Measurements from ENCODE around the gene USO1.

GRCh38 chr4:75786526-75786925, 62.1 kb downstream of the USO1 start:
- TF ChIP-seq RAD21 (IDR thresholded peaks at IDR 0.05 in 1 of 2, conservative IDR thresholded peaks at IDR 0.05 in 1 of 2; ENCODE audit: low read depth in 2 of 2, low read length in 2 of 2) (no peak), KDM1A (IDR thresholded peaks at IDR 0.05; ENCODE audit: borderline replicate concordance, low read length) (no peak), POLR2AphosphoS5 (IDR thresholded peaks at IDR 0.05; ENCODE audit: low read depth, low read length) (no peak), CTCF (IDR thresholded peaks at IDR 0.05; ENCODE audit: control extremely low read depth in 1 of 3, insufficient read depth in 1 of 3, low read depth in 1 of 3, low read length in 3 of 3) (no peak), SP1 (IDR thresholded peaks at IDR 0.05; ENCODE audit: low read depth, low read length) (no peak), NRF1 (IDR thresholded peaks at IDR 0.05; ENCODE audit: low read depth, low read length) (no peak), ASH2L (IDR thresholded peaks at IDR 0.05; ENCODE audit: low read length) (no peak), ATF2 (IDR thresholded peaks at IDR 0.05; ENCODE audit: low read length) (no peak)
